Activated naive CD4-positive, alpha-beta T cell treated with Interleukin-2 at 50 U/mL for 16 hours (primary cell): ENCODE measurements around the gene SLC1A6.
"Not testable (repeated sequence)": the region's sequence is repeated elsewhere in the genome, so short reads cannot be mapped to it uniquely, and the experiment has no call there.

Experiments used
- DNase-seq: peaks from one replicate; pipeline ENCODE4 v3.0.0-alpha.2; 2020

Gene SLC1A6

DNA sequence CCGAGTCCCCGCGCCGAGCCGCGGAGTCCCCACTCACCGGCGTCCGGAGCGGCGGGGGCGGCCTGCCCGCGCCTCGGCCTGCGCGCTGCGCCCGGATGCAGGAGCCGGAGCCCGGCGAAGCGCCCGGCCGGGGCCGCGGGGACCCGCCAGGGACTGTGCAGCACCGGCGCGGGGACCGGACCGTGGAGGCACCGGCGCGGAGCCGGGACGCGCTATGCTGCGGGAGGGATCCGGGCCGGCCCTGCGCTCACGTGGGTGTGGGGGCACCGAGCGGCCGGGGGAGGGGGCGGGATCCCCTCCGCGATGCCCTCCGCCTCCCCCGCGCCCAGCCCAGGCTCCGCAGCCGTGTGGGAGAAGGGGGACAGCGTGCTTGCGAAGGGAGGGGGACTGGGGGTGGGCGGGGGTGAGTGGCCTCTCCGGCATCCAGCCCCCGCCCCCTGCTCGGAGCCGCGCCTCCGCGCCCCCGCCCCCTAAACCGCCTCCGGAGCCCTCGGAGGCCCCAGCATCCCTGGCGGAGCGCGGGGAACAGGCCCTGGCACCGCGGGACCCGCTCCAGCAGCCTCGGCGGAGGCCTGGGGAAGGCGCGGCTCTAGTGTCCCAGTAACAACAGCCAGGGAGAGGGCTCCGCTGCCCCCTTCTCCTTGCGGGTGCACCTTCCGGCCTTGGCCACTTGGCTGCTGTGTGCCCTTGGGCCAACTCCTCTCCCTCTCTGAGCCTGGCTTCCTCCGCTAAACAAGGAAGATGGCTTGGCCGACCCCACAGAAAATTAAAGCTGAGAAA is at the start of gene SLC1A6:
TSS of gene SLC1A6 (minus strand) at position 389 of the 780 bp plus-strand sequence. CDS start 6,954 bp downstream, outside the sequence.
- DNase-seq, result no peak

- no peak for DNase-seq
These were observed 48.8 kb upstream of the SLC1A6 start for GRCh38 chr19:15028490-15028889.

DNA sequence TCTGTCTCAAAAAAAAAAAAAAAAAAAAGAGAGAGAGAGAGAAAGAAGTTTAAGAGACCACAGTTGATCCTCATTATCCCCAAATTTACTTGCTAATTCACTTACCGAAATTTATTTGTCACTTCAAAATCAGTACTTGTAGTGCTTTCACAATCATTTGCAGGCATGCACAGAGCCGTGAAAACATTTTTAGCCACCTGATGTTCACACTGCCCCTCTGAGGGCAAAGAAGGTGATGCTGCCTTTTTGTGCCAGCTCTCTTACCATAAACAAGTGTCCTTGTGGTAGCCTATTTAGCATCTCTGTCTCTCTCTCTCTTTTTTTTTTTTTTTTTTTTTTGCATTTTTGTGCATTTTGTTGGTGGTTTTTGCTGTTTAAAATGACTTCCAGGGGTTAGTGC is 45.6 kb upstream of the SLC1A6 start:
- no peak for DNase-seq

DNA sequence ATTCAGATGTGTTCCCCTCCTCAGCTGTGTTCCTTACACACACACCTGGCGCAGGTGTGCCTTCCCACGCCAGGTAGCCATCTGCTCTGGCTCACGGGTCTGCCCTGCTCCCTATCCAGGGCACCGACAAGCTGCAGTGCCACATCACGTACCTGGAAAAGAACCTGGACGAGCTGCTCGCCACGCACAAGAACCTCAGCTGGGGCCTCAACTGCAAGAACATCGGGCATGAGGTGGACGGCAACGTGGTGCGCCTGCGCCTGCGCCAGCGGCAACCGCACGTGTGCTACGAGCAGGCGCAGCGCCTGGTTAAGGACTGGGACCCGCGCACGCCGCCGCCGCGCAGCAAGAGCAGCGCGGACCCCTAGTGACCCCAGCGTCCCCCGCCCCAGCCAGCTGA is 43.1 kb upstream of the SLC1A6 start:
- no peak for DNase-seq

DNA sequence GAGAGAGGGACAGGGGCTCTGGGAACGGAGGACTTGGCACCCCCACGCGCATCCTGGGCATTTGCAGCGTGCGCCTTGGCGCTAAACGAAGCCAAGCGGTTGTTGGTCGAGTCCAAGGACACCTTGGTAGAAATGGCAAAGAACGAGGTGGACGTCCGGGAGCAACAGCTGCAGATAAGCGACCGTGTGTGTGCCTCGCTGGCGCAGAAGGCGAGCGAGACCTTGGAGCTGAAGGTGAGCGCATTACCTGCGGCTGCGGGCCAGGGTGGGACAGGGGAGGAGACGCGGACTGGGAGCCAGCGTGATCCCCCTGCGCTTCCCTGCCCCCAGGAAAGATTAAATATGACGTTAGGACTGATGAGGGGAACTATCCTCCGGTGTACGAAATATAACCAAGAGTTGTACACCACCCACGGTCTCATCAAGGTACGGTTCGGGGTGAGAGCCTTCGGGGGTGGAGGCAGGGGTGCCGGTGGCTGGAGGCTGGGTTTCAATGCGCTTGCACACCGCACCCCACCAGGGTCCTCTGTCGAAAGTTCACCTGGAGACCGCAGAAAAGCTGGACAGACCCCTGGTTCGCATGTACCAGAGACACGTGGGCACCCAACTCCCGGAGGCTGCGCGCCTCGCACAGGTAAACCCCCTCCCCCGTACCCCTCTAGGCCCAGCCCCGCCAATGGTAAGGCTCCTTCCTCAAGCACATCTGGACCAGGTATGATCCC is 41.8 kb upstream of the SLC1A6 start:
- DNase-seq, result no peak

GRCh38 chr19:15018836-15019235 is 39.2 kb upstream of the SLC1A6 start:
- DNase-seq, result not testable (repeated sequence)

DNA sequence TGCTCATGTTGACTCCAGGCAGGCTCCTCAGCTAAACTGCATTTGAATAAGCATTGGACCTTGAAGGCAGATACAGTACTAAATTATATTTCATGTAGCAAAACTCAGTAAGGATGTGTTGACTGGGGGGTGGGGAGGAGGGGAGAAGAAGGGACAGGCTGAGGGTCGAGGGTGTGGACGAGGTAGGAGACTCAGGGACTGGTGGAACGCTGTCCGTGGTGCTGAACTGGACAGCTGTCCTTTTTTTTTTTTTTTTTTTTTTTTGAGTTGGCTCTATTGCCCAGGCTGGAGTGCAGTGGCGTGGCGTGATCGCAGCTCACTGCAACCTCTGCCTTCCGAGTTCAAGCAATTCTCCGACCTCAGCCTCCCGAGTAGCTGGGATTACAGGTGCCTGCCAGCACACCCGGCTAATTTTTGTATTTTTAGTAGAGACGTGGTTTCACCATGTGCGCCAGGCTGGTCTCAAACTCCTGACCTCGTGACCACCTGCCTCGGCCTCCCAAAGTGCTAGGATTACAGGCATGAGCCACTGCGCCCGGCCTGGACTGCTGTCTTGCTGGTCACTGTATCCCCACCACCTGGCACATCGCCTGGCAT is 36.4 kb upstream of the SLC1A6 start:
- no peak for DNase-seq

- DNase-seq, result no peak
These were observed 34.9 kb upstream of the SLC1A6 start for GRCh38 chr19:15014579-15014978.

DNA sequence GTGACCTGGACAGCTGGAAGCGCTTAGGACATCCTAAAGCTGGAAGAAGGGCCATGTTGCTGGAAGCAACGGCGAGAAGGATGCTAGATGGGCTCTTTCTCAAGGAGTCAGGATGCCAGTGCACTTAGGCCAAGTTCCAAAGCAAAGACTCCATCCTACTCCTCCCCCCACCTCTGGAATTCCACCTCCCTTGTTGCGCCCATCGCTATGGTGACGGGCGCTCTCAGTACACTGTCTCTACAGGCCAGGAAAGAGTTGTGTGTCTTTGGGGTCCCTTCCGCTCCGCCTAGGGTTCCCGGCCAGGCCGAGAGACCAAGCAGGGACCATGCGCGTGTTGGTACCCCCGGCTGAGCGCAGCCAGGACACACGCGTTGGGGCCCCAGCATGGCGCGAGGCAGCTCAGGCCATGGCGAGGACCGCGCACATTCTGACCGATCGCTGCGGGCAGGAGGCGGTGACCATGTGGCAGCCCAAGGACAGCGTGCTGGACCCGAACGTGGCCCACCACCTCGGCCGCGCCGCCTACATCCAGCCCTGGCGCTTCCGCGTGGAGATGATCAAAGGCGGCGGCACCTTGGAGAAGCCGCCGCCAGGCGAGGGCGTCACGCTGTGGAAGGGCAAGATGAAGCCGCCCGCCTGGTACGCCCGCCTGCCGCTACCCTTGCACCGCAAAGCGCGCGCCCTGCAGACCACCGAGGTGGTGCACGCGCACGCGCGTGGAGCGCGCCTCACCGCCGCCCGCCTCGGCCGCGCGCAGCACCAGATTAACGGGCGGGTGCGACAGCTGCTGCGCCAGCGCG is 31.0 kb upstream of the SLC1A6 start:
- no peak for DNase-seq

GRCh38 chr19:15008308-15008707 is 28.6 kb upstream of the SLC1A6 start:
- no peak for DNase-seq

- no peak for DNase-seq
These were observed 18.3 kb upstream of the SLC1A6 start for GRCh38 chr19:14997981-14998380.

GRCh38 chr19:14992780-14993179 is 13.1 kb upstream of the SLC1A6 start:
- no peak for DNase-seq

- DNase-seq, result no peak
These were observed 5.5 kb upstream of the SLC1A6 start for GRCh38 chr19:14985133-14985532.

- no peak for DNase-seq
These were observed 1.4 kb downstream of the SLC1A6 start for GRCh38 chr19:14978161-14978776.

DNA sequence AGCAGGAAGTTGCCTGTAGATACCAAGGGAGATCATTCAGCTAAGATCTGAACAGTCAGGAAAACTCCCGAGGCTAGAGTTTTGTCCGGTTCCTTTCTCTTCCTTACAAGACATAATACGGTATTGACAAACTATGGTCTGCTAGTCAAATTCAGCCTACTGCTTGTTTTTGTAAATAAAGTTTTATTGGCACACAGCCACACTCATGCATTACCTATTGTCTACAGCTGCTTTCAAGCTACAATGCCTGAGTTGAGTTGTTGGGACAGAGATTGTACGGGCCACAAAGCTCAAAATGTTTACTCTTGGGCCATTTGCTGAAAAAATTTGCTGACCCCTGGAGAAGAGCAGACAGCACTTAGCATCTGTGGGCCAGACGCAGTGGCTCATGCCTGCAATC is 2.5 kb downstream of the SLC1A6 start:
- no peak for DNase-seq

DNA sequence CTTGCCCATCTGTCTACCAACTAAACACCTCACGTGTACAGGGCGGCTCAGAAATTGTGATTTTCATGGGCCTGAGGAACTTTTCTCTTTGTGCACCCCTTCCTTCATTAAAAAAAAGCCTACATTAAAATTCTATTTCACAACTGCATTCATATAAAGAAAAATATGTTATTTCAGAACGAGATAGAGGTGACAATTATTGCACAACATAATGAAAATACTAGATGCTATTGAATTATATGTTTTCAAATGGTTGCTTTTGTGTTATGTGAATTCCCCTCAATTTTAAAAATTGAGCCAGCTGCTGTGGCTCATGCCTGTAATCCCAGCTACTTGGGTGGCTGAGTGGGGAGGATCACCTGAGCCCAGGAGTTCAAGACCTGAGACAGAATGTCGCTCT is 5.2 kb downstream of the SLC1A6 start:
- DNase-seq, result no peak

DNA sequence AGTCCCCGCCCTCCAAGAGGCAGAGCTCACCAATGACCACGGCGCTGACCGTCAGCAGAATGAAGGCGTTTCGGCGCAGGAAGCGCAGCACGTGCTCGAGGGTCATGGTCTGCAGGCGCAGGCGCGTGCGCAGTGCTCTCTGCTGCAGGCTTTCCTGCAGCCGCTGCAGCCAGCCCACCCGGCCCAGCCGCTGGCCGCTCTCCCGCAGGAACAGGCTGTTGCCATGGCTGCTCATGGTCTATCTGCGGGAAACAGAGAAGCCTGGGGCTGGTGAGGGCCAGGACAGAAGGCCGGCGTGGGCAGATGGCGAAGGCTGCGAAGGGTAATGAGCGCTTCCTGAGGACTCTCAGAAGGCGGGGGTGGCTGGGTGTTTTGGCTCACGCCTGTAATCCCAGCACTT is 7.0 kb downstream of the SLC1A6 start:
- DNase-seq, result no peak

- no peak for DNase-seq
These were observed 8.2 kb downstream of the SLC1A6 start for GRCh38 chr19:14971474-14971873.

- no peak for DNase-seq
These were observed 11.4 kb downstream of the SLC1A6 start for GRCh38 chr19:14968247-14968646.

DNA sequence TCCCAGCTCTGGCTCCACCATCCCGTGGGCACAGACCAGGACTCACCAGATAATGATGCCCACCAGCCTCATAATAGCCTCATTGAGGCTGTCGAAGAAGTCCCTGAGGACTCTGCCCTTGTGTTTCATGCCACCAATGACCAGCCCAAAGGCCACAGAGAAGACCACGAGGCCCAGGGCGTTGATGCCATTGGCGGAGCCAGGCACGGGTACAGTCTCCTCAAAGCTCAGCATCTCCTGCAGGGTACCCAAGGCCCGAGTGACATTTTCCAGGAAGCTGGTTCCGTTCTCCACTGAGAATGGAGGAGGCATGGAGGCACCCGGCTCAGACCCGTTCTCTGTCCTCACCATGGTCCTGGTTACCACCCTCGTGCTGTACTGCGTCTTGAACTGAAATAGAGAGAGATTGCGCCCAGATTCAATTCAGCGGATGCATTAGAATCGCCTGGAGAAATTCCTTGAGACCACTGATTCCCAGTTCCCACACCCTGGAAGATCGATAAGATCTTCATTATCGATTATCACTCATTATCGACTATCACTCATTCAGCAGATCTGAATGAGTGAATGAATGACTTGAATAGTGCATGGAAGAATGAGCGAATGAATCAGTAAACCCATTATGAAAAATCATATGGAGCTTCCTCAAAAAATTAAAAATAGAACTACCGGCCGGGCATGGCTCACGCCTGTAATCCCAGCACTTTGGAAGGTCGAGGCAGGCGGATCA is 17.5 kb downstream of the SLC1A6 start:
- no peak for DNase-seq

DNA sequence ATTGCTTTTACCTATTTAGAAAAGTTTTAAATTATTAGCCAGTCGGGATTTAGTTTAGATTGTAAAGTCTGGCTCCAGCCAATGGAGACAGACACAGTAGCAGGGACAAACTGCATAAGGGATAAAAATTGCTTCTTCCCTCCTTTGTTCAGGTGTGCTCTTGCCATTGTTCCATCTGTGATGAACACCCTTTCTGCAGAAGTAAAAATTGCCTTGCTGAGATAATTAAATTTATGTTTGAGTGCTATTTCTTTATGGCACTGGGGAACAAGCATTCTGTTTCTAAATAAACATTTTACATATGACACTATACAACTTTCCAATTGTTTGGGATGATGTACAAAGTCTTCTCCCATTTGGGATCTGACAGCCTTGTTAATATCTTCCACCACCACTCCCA is 20.4 kb downstream of the SLC1A6 start:
- no peak for DNase-seq

- DNase-seq, result no peak
These were observed 22.2 kb downstream of the SLC1A6 start for GRCh38 chr19:14957464-14957863.
